ENCODE measurements around the gene CRABP2. TPM values are rescaled to one million over a fixed set of nuclear protein-coding genes. Genes with fewer than 3 reads are reported as not detected.
A peak's percentile ranks its signal among the peaks of the same experiment; 100 is the strongest.

The CRABP2 gene
- total RNA-seq, 1 donor from 2014 or later: 0.55 TPM

DNA sequence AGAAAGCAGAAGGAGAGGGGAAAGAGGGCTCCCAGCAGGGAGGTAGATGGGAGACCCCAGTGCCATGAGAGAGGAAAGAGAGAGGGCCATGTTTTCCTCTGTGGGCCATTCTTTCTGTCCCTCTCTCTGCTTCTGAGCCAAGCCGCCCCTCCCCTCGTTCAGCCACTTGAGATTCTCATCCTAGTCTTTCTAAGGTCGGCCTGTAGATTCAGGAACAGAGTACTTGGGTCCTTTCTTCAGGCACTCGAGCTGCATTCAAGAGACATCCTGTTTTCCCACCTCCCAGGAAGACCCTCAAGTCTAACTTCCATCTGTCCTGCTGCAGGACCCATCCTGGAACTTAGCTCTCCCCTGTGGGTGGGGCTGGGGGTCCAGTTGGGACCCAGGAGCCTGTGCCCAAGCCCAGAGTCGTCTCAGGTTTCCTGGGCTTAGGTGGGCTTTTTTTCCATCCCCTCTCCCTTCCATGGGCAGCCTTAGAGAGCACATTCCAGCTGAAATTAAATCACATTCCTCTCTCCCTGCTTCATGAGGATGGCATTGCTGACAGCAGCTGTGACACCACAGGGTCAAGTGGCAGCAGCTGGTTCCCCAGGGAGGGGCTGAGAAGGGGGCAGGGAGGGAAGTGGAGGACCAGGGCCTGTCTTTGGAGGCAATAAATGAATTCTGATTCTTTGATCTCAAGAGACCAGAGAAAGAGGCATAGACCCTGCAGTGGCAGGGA lies 41.2 kb downstream of the CRABP2 start:
- ATAC-seq (ENCODE audit: low read depth): no peak
- CTCF ChIA-PET: interaction anchor here (0.7 to 1.6 kb wide), 3 partner anchors 10 to 37 kb away, joined by 3 to 5 read pairs (median 5); no protein-coding TSS in a partner anchor
- peak overlapping the region; percentile 19 for H3K4me3 Mint-ChIP-seq

DNA sequence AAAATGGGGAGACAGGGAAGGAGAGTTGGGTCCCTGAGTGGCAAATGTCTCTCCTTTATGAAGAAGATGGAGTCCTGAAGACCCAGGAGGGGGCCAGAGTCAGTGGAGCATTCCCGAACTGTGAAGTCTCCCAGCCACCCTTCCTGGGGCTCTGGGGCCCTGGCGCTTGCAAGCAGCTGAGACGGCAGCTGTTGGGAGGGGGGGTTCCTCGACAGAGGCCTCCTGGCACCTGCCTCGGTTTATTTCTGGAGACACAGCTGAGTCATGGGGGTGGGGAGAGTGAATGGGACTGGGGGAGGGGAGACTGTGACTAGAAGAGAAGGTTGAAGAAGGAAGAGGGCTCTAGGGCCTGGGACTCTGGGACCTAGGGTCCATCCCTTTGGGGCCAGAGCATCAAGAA lies 42.2 kb downstream of the CRABP2 start:
- ATAC-seq (ENCODE audit: low read depth) (no peak), DNase-seq (no peak)
- H3K4me3 Mint-ChIP-seq: no peak overlapping the region
- H3K27ac Mint-ChIP-seq: no peak overlapping the region
- no peaks in the 10 kb centered on the region for H3K9me3 Mint-ChIP-seq
- TF ChIP-seq, protein P1, sequence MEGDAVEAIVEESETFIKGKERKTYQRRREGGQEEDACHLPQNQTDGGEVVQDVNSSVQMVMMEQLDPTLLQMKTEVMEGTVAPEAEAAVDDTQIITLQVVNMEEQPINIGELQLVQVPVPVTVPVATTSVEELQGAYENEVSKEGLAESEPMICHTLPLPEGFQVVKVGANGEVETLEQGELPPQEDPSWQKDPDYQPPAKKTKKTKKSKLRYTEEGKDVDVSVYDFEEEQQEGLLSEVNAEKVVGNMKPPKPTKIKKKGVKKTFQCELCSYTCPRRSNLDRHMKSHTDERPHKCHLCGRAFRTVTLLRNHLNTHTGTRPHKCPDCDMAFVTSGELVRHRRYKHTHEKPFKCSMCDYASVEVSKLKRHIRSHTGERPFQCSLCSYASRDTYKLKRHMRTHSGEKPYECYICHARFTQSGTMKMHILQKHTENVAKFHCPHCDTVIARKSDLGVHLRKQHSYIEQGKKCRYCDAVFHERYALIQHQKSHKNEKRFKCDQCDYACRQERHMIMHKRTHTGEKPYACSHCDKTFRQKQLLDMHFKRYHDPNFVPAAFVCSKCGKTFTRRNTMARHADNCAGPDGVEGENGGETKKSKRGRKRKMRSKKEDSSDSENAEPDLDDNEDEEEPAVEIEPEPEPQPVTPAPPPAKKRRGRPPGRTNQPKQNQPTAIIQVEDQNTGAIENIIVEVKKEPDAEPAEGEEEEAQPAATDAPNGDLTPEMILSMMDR (IDR thresholded peaks at IDR 0.05): no peak
- ChIA-PET CTCF (no interaction called here), POLR2A (interaction anchor here (0.6 kb wide), 1 partner anchor 404 kb away, joined by 3 read pairs; no protein-coding TSS in a partner anchor)
- no peaks in the 10 kb centered on the region for H3K36me3 Mint-ChIP-seq (ENCODE audit: low read depth)
- H3K4me1 Mint-ChIP-seq: peaks cover 80% of the 10 kb centered on the region
- intact Hi-C loops (cut with micrococcal nuclease): no loop called here
- no peaks in the 10 kb centered on the region for H3K27me3 Mint-ChIP-seq

More for the DNA sequence above, 41.2 kb downstream of the CRABP2 start:
- peaks cover 73% of the 10 kb centered on the region for H3K4me1 Mint-ChIP-seq
- no peak overlapping the region for H3K27ac Mint-ChIP-seq
- intact Hi-C loops (cut with micrococcal nuclease): no loop called here
- no peaks in the 10 kb centered on the region for H3K9me3 Mint-ChIP-seq
- POLR2A ChIA-PET: interaction anchor here (0.5 to 0.6 kb wide), 2 partner anchors 34 to 210 kb away, joined by 3 read pairs; no protein-coding TSS in a partner anchor
- H3K36me3 Mint-ChIP-seq (ENCODE audit: low read depth): no peaks in the 10 kb centered on the region
- peaks cover under 1% of the 10 kb centered on the region for H3K27me3 Mint-ChIP-seq
- DNase-seq: no peak
- TF ChIP-seq, protein P1 (IDR thresholded peaks at IDR 0.05): no peak

DNA sequence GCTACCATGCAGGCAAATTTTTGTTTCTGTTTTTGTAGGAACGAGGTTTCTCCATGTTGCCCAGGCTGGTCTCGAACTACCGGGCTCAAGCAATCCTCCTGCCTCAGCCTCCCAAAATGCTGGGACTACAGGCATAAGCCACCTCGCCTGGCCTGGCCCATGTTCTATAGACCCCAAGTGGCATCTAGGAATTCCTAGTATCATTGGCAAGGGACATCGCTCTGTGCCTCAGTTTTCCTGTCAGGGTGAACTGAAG lies 42.7 kb downstream of the CRABP2 start:
- no peaks in the 10 kb centered on the region for H3K27me3 Mint-ChIP-seq
- ChIA-PET POLR2A (interaction anchor here (0.6 kb wide), 1 partner anchor 403 kb away, joined by 3 read pairs; no protein-coding TSS in a partner anchor), CTCF (interaction anchor here (0.9 kb wide), 1 partner anchor 35 kb away, joined by 3 read pairs; no protein-coding TSS in a partner anchor)
- H3K27ac Mint-ChIP-seq: no peak overlapping the region
- intact Hi-C loops (cut with micrococcal nuclease): no loop called here
- no peak overlapping the region for H3K4me3 Mint-ChIP-seq
- H3K9me3 Mint-ChIP-seq: no peaks in the 10 kb centered on the region
- TF ChIP-seq, protein P1 (IDR thresholded peaks at IDR 0.05): no peak
- H3K4me1 Mint-ChIP-seq: peaks cover 84% of the 10 kb centered on the region
- no peak for ATAC-seq (ENCODE audit: low read depth)
- DNase-seq: no peak
- no peaks in the 10 kb centered on the region for H3K36me3 Mint-ChIP-seq (ENCODE audit: low read depth)

DNA sequence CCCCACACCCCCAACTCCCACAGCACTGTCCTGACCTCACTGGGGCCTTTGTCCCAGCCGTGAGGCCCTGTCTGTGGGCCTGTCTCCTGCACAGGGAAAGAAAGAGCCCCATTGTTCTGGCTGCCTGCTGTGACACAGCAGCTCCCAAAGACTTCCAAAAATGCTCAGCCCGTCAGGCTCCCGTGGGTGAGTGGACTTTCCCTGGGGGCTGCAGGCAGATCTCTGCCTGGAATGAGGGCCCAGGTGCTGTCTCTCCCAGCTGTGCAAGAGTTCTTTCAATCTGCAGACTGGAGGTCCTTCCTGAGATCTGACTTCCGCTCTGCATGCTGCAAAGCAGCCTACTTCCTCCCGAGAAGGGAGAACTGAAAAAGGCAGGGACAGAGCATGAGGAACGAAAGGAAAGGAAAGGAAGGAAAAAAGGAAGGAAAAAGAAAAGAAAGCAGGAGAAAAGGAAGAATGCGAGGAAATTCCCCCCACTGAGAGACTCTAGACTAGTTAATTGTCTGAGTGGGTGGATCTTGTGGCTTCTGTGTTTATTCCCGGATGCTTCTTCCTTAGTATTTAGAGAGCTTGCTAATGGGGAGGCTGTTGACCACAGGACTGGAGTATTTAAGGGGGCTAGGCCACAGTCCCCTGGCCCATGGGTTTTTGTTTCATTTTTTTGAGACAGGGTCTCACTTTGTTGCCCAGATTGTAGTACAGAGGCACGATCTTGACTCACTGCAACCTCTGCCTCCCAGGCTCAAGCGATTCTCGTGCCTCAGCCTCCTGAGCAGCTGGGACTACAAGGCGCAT lies 43.2 kb downstream of the CRABP2 start:
- intact Hi-C loops (cut with micrococcal nuclease): no loop called here
- peaks cover 89% of the 10 kb centered on the region for H3K4me1 Mint-ChIP-seq
- TF ChIP-seq, protein P1 (IDR thresholded peaks at IDR 0.05): no peak
- H3K9me3 Mint-ChIP-seq: no peaks in the 10 kb centered on the region
- H3K27me3 Mint-ChIP-seq: peaks cover 4% of the 10 kb centered on the region
- no peaks in the 10 kb centered on the region for H3K36me3 Mint-ChIP-seq (ENCODE audit: low read depth)
- ChIA-PET CTCF (interaction anchor here (0.9 to 4.6 kb wide), 2 partner anchors 35 to 38 kb away, joined by 3 to 34 read pairs; no protein-coding TSS in a partner anchor), POLR2A (interaction anchor here (1.0 kb wide), 1 partner anchor 161 kb away, joined by 3 read pairs; the partner anchor contains the start of gene MEF2D)
- H3K4me3 Mint-ChIP-seq: no peak overlapping the region
- DNase-seq: no peak
- peak overlapping the region; percentile 43 for H3K27ac Mint-ChIP-seq
- ATAC-seq (ENCODE audit: low read depth): no peak

DNA sequence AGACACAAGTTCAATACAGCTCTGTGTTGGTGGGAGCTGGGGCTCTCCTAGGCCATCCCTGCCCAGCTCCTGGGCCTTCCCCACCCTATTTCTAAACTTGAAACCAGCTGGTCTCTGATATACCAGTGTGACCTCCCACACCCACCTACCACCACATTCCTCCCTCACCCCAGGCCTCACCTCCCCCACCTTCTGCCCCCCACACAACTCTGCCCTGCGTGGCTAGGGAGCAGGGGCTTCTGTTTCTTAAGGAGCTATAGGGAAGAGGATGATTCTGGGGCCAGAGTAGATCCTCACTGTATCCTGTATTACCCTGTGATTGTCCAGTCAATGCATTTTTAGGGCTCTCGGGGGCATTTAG lies 44.7 kb downstream of the CRABP2 start:
- Mint-ChIP-seq H3K9me3 (no peaks in the 10 kb centered on the region), H3K36me3 (ENCODE audit: low read depth) (no peaks in the 10 kb centered on the region), H3K27ac (peak overlapping the region; percentile 24), H3K4me1 (peaks cover 94% of the 10 kb centered on the region), H3K4me3 (no peak overlapping the region), H3K27me3 (peaks cover 17% of the 10 kb centered on the region)
- intact Hi-C loops (cut with micrococcal nuclease): loop anchor here (1.0 to 2.0 kb wide), 5 partner anchors 18 to 230 kb away; partner anchors contain the start of gene CRABP2
- ATAC-seq (ENCODE audit: low read depth): no peak
- no peak for DNase-seq
- TF ChIP-seq, protein P1 (IDR thresholded peaks at IDR 0.05): no peak
- CTCF ChIA-PET: interaction anchor here (0.9 to 4.6 kb wide), 8 partner anchors 16 to 255 kb away, joined by 3 to 34 read pairs (median 7); partner anchors contain the start of gene NES
- POLR2A ChIA-PET: interaction anchor here (0.6 to 1.3 kb wide), 5 partner anchors 16 to 1687 kb away, joined by 3 to 10 read pairs (median 3); partner anchors contain the start of gene GPATCH4

Data from activated B cell treated with CpG ODN at 0.5 μM for 24 hours (primary cell).